GM18873 (cell line): ENCODE measurements around the gene NFIC.
"Not testable (repeated sequence)": the region's sequence is repeated elsewhere in the genome, so short reads cannot be mapped to it uniquely, and the experiment has no call there.

Source experiments
- ATAC-seq: cut with Tn5 transposase; IDR thresholded peaks from one replicate; pipeline ENCODE4 v1.9.1; 2021; ENCODE audit warnings: mild to moderate bottlenecking, moderate library complexity, moderate number of reproducible peaks; ENCODE audit not compliant: unreplicated experiment, low FRiP score

NFIC gene

DNA sequence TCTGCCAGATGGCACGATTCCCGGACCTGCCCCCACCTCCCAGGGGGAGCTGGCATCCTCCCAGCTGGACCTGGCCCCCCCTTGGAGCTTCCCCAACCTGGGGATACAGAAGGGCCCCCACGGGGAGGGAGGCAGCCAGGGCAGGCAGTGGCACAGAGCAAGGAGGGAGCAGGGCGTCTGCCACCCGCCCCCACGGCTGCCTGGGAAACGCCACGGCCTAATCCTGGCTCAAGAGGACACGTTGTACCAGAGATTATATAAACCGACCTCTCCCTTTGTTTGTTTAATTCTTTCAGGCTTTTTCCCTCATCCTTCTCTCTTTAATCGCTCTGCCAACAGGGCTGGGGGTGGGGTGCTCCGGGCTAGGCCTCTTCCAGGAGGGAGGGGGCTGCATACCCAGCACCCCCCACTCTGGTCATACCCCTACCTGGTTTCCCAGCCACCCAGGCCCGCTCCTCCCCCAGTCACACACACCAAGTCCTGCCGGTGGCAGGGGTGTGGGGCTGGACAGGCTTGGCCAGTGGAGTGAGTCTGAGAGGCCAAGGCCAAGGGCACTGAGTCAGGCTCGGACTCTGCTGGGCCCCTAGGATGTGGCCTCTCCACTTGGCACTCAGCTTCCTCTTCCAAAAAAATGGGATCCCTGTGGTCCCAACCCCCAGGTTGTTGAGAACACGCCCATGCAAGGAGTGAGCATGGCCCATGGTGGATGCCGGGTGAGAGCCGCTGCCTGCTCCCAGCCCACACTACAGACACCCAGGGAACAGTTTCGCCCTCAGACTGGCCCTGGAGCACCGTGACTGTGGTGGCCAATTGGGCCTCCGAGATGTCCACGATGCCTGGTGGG, 29.5 kb upstream of the NFIC start:
- ATAC-seq, result no peak

DNA sequence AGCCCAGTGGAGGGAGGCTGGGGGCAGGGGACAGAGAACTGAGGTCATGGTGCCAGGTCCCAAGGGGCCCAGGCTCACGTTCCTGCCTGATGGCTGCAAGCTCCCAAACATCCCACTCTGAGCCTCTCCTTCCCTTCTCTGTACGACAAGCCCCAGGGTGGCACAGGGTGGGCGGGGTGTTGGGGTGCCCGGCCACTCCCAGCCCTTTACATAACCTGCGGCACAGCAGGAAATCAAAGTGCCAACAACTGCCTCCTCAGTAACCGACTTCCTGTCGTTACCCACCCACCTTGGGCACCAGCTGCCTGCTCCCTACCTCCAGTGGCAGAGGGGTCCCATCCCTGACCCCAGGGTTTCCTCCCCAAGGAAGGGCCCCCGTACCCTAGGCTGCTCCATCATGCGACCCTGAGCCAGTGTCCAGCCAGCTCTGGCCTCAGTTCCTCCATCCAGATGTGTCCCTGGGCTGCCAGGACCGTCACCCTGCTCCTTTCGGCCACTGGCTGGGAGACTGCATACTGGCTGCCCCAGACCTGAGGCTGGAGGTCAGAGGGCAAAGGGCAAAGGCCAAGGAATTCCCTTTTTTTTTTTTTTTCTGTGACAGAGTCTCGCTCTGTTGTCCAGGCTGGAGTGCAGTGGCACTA, 27.7 kb upstream of the NFIC start:
- ATAC-seq, result no peak

DNA sequence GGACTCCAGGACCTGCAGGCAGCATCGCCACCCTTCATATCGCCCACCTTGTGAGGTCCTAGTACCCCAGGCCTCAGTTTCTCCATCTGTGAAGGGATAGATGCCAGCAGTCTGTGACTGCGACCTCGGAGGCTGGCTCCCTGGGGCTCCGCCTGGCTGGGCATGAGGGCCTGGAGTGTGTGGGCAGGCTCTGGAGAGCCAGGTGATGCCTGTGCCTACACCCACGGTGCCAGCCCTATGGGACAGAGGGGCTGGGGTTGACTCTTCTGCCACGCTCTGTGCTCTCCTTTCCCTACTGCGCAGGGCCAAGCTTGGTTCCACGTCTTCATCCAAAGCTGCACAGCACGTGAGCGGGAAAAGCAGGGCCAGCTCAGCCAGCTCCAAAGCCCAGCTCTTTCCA, 26.0 kb upstream of the NFIC start:
- ATAC-seq, result no peak

DNA sequence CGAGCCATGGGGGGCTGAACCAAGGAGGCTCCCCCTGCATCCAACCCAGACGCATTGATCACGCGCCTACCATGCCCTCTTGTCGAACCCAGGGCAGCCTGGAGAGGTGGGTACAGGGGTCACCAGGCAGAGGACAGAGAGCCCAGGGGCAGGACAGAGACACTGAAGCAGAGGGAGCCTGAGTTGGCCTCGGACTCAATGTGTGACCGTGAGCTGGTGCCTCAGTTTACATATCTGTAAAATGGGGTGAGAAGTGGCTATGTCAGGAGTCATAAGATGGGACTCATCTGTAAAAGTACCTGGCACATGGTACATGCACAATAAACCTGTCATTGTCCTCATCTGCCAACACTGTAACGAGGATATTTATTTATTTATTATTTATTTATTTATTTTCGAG, 24.1 kb upstream of the NFIC start:
- no peak for ATAC-seq

DNA sequence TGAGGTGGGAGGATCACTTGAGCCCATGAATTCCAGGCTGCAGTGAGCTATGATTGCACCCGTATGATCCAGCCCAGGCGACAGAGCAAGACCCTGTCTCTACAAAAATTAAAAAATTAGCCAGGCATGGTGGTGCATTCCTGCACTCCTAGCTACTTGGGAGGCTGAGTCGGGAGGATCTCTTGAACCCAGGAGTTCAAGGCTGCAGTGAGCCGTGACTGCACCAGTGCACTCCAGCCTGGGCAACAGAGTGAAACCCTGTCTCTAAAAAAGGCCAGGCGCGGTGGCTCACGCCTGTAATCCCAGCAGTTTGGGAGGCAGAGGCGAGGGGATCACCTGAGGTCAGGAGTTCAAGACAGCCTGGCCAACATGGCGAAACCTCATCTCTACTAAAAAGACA, 23.4 kb upstream of the NFIC start:
- not testable (repeated sequence) for ATAC-seq

DNA sequence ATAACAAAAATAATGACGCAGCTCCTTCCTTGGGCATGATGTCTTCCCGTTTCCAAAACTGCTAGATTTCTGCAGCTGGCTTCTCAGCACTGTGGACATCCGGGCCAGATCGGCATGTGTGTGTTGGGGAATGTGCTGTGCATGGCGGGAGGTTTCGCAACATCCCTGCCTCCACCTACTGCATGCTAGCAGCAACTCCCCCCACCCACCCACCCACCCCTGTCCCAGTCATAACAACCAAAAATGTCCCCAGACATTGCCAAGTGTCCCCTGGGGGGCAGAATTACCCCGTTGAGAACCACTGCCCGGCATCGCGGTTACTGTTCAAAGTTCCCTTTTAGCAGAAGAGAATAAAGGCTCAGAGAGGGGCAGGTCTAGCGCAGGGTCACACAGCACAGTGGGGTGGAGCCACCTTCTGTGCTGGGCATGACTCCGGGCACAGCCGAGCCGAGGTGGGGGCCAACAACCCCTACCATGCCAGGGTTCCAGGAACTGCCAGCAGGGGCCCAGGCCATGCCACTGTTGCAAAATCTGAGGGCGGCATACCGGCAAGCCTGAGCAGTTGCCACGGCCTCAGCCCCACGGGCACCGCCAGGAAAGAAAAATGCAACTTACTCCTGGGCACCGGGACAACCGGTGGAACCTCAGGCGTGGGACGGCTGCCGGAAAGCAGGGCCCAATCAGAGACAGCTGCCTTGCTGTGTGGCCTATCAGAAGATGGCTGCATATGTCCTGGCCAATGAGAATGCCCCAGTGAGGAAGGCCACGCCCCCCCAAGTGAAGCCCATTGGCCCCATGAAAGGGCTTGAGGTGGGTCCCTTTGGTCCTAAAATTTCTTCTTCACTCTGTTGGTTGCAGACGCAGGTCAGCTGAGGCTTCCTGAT, 22.5 kb upstream of the NFIC start:
- no peak for ATAC-seq

DNA sequence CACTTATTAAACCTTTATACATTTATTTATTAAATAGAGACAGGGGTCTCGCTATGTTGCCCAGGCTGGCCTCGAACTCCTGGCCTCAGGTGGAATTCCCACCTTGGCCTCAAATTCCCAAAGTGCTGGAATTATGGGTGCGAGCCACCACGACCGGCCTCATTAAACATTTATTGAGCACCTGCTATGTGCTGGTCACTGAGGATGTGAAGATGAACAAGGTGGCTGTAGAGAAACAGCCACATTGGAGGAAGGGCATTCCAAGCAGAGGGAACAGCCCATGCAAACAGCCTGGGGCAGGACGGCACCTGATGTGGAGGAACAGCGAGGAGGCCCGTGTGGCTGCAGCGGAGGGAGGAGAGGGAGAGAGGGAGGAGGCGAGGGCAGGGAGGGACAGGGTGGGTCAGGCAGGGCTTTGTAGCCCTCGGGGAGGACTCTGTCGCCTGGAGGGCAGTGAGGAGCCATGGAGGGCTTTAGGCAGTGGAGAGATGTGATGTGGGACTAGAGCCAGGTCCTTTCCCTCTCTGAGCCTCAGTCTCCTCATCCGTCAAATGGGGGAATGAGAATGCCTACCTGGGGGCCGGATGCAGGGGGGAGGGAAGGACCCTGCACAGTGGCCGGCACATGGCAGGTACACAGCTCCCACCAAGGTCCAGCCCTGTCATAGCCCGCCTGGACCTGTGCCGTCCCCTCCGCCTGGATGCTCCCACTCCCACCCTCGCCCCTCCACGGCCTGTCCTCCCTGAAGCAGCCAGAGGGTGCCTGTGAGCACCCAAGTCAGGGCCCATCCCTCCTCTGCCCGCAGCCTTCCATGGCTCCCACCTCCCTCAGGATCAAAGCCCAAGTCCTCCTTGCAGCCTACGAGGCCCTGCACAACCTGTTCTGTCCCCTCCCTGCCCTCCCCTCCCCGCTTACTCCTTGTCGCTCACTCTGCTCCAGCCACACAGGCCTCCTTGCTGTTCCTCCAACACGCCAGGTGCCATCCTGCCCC, 21.5 kb upstream of the NFIC start:
- ATAC-seq, result no peak

DNA sequence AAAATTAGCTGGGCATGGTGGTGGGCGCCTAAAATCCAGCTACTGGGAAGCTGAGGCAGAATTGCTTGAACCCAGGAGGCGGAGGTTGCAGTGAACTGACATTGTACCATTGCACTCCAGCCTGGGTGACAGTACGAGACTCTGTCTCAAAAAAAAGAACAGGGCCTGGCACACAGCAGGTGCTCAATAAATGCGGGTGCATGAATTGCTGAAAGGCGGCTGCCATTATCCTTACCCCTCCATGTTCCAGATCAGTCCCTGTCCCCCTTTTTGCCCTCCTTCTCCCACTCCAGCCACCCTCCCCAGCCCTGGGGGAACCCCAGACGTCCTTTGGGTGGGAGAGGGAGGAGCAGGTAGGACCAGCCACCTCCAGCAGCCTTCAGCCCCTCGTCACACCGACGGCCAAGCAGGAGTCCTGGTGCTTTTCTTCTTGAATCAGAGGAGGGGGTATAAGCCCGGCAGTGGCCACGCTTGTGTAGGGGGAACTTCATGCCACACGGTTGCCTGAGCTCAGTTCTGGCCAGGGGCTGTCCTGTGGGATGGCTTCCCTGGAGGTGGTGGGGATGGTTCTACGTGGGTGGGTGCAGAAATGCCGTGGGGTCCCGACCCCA, 20.4 kb upstream of the NFIC start:
- no peak for ATAC-seq

DNA sequence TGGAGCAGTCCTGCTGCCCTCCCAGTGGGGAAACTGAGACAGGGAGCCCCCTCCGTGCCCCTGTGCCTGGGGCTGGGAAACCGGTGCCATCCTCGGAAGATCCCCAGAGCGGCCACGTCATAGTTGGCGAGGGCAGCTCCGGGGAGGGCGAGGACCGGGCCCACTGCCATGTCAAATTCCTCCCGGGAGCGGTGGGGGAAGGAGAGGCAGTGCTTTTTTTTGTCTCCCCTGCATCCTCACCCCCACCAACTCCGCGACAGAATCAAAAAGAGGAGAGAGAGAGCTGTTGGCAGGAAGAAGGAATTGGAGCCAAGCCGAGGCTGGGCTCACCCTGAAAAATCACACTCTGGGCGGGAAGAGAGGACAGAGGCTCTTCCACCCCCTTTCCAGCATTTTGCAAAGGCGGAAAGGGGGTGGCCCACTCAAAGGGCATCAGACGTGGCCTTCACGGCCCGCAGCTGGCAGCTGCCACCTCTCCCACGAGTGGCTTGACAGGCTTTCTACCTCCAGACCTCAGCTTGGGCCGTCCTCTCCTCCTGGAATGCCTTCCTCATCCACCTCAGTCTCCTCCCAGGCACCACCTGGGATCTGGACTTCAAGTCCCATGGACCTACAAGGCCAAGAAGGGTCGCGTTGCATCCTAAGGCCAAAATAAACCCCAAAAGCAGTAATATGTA, 19.6 kb upstream of the NFIC start:
- ATAC-seq, result no peak

DNA sequence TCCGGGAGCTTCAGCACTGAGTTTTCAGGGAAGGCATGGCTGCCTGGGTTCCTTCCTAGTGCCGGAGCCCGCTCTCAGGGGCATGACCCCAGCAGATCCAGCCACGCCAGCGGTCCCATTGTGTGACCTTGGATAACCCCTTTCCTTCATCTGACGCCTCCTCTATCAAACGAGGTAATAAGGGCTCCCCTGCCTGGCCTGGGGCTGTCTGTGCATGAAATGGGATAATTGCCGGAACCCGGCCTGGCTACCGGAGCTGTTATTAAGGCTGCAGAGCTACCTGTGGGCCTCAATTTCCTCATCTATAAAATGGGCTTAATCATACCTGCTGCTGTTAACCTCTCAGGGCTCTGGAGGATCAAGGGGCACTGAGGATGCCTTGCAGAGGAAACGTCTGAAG, 18.3 kb upstream of the NFIC start:
- ATAC-seq, result no peak

DNA sequence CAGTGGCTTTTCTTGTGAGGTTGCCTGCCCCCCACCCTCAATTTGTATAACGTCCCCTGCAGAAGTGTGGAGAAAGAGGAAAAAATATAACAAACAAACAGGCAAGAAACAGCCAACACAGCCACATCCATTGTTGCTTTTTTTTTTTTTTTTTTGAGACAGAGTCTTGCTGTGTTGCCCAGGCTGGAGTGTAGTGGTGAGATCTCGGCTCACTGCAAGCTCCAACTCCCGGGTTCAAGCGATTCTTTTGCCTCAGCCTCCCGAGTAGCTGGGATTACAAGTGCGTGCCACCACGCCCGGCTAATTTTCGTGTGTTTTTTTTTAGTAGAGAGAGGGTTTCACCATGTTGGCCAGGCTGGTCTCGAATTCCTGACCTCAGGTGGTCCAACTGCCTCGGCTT, 17.9 kb upstream of the NFIC start:
- ATAC-seq, result not testable (repeated sequence)

DNA sequence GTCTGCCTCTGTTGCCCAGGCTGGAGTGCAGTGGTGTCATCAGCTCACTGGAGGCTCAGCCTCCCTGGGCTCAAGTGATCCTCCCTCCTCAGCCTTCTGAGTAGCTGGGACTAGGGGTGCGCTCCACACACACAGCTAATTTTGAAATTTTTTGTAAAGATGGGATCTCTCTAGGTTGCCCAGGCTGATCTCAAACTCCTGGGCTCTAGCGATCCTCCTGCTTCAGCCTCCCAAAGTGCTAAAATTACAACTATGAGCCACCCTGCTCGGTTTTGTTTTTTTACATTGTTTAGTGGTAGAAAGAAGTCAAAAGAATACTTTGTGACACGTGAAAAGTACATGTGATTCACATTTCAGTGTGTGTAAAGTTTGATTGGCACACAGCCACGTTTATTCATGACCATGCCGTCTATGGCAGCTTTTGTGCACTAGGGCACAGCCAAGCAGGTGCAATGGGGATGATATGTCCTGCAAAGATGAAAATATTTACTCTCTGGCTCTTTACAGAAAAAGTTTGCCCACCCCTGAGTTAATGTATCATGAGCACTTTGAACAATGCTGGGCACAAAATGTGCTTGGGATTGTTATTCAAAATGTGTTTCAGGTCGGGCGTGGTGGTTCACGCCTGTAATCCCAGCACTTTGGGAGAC, 16.2 kb upstream of the NFIC start:
- no peak for ATAC-seq

DNA sequence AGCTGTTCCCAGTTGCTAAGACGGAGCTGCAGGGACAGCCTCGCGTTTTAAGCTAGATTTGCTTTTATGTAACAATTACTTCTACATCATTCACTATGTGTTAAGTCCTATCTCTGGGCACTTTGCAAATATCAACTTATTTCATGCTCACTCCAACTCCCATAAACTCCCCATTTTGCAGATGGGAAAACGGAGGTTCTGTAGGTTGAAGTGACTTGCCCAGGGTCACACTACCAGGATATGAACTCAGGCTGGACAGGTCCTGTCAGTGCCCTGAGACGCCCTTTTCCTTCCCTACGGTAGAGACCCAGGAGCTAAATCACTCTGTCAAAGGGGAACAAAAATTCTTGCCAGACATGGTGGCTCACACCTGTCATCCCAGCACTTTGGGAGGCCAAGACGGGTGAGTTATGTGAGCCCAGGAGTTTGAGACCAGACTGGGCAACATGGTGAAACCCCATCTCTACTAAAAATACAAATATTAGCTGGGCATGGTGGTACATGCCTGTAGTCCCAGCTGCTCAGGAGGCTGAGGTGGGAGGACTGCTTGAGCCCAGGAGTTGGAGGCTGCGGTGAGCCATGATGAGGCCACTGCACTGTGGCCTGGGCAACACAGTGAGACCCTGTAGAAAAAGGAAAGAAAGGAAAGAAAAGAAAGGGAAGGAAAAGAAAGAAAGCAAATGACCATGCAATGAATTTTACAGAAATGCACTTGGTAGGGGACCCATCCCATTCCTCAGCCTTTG, 14.5 kb upstream of the NFIC start:
- ATAC-seq, result no peak

DNA sequence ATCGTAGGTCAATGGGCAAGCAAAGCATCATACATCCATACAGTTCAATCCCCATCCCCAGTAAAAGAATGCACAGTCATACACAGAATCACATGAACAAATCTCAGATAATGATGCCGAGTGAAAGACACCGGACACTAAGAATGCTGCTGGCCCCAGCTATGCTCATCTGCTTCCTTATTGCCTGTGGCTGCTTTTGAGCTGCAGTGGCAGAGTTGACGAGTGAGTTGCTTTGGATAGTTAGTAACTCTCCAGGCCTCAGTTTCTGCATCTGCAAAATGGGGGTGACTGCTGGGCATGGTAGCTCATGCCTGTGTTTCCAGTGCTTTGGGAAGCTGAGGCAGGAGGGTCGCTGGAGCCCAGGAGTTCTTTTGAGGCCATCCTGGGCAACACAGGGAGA, 12.9 kb upstream of the NFIC start:
- ATAC-seq, result no peak

DNA sequence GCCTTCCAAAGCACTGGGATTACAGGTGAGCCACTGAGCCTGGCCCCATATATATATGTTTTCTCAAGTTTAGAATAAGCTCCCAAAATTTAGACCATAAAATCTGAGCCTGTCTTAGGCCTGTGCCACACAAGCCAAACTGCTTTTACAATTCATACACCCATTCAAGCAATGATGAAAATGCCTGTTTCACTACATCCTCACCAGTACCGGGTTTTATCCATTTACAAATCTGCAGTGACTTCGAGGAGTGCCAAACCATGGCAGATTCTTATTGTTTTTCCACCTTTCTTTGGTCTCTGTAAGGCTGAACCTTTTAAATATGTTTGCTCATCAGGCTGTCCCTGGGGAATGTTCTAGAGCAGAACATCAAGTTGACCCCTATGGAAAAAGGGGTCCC, 9.6 kb upstream of the NFIC start:
- ATAC-seq, result no peak

DNA sequence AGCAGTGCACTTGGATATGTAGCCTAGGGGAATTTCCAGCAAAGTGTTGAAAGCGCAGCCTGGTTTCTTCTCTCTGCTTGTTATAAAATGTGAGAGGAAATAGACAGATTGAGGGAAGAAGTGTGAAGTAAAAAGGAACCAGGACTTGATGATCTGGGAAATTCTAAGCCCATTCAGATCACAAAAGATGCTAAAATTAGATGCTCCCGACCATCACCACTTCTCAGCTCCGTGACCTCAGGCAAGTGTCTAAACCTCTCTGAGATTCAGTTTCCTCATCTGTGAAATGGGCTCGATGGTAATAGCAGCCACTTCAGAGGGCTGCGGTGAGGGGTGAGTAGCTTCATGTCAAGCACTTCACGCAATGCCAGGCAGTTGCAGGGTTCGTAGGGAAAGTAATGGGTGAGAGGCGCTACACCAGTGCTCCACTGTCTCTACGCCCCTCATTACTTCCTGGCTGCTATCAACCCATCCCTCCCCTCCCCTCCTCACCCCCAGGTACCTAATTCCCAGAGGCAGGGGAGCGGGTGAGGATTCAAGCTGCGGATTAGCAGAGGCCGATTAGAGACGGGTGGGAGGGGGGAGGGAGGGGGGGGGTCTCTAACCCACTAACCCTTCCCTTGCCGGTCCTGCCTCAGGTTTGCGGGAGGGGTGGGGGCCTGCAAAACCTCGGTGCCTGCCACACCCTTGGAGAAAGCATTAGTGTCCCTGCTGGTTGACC, 9.0 kb upstream of the NFIC start:
- no peak for ATAC-seq

DNA sequence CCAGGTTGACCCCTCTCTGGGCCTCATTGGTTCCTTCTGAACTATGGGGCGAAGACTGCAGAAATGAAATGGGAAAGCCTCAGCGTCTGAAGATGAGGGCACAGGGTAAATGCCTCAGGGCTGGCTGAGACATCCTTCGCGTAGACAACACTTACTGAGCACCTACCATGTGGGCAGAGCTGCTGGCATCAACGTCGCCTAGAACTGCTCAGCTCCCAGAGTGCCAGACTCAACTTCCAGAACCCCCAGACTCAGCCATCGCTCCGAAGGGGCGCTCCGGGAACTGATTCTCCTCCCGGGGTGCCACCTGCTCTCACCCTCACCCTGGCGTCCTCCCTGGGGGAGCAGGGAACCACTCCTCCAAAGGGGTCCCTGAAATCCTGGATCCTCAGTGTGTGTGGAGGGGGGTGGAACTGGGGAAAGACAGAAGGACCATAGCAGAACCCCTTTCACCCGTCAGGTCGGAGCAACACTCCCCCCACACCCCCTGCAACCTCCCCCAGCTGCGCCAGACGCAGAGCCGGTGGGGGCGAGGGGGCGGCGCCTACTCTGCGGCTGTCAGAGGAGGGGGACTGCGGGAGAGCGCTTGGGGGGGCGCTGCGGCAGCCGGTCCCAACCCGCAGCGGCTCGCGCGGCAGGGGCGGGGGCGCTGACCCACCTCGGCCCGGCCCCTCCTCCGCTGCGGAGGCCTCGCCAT, 8.2 kb upstream of the NFIC start:
- ATAC-seq, result no peak
